Myocyte (in vitro differentiated cells): ENCODE results near the gene PTH2R. TPM values are rescaled to one million over a fixed set of nuclear protein-coding genes. Genes with fewer than 3 reads are reported as not detected.
"Not testable (repeated sequence)": the region's sequence is repeated elsewhere in the genome, so short reads cannot be mapped to it uniquely, and the experiment has no call there.

Source experiments
- DNase-seq: peaks from one replicate; pipeline ENCODE4 v3.0.0-alpha.2; 2012; ENCODE audit warnings: low read depth
- polyA plus RNA-seq: library from polyadenylated mRNA; unstranded; fragments of >200 nt; gene quantifications from one replicate; pipeline ENCODE4 v1.2.1, GENCODE V29; 2012; ENCODE audit warnings: missing spikeins
- total RNA-seq: library from RNA; depleted of rRNA; stranded (reverse); fragments of >200 nt; gene quantifications from 2 replicates; pipeline ENCODE4 v1.2.3, GENCODE V29; 2014

The PTH2R gene, protein sequence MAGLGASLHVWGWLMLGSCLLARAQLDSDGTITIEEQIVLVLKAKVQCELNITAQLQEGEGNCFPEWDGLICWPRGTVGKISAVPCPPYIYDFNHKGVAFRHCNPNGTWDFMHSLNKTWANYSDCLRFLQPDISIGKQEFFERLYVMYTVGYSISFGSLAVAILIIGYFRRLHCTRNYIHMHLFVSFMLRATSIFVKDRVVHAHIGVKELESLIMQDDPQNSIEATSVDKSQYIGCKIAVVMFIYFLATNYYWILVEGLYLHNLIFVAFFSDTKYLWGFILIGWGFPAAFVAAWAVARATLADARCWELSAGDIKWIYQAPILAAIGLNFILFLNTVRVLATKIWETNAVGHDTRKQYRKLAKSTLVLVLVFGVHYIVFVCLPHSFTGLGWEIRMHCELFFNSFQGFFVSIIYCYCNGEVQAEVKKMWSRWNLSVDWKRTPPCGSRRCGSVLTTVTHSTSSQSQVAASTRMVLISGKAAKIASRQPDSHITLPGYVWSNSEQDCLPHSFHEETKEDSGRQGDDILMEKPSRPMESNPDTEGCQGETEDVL
- total RNA-seq: not detected in 2 replicates
- polyA plus RNA-seq: not detected

DNA sequence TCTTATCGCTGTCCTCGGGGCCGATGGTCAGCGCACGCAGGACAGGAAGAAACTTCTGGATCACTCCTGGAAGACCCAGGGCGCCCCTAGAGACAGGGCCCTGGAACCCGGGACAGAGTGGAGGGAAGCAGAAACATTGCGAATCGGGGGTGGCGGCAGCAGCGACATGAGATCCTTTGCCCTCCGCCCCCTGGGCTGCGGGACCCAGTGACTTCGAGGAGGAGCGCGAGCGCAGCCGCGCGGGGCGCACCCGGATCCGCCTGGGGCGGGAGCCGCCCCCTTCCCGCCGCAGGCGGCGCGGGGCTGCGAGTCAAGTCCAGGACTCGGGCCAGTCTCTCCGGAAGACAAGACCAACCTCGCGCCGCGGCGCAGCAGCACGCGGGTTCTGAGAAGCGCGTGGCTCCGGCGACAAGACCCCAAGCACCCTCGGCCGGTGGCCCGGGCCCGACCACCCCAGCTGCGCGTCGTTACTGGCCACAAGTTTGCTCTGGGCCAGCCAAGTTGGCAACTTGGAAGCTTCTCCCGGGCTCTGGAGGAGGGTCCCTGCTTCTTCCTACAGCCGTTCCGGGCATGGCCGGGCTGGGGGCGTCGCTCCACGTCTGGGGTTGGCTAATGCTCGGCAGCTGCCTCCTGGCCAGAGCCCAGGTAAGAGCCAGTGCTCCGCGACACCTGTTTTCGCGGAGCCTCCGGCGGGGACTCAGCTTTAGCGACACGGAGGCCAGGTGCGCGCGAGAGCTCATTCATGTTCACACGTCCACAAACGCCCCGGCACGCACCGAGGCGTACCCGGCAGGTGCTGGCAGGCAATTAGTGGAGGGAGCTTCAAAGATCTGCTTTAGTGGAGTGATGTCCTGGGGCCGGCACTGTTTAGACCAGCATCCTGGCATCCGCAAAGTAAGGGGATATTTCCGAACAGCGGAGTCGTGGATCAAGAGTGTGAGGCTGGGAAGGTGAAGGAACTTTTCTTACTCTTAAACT, at the start of gene PTH2R:
TSS of gene PTH2R (plus strand) at position 319 of the 978 bp plus-strand sequence. CDS start at position 571, 252 bp downstream.
- DNase-seq: no peak

DNA sequence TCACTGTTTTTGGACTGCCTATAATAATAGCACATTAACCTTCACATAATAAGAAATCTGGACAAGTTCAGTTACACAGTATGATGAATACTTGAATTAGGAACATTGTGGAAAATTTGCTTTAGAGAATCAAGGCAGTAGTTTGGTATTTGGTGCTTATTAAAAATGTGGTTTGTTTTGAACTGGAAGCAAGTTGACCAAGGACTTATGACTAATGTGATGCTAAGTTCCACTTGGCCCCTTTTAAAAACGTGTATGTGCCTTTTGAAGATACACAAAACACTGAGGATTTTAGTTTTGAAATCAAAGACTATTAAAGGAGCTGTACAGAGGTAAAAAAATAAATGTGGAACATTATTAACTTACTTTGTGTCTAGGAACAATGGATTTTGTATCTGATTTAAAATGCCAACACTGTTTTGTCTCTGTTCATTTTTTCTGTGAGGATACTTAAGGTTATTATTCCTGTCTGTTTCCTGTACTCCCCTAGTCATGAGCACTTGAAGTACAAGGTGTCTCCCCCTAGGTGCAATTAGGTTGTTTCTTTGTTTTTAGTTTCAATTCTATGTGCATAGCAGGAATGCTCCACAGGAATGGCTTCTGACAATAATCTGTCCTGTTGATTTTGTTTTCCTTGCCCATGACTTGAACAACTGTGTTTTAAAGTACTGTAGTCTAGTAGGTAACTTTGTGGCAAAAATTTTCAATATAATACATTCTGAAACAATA, 49.6 kb upstream of the PTH2R start:
- no peak for DNase-seq

DNA sequence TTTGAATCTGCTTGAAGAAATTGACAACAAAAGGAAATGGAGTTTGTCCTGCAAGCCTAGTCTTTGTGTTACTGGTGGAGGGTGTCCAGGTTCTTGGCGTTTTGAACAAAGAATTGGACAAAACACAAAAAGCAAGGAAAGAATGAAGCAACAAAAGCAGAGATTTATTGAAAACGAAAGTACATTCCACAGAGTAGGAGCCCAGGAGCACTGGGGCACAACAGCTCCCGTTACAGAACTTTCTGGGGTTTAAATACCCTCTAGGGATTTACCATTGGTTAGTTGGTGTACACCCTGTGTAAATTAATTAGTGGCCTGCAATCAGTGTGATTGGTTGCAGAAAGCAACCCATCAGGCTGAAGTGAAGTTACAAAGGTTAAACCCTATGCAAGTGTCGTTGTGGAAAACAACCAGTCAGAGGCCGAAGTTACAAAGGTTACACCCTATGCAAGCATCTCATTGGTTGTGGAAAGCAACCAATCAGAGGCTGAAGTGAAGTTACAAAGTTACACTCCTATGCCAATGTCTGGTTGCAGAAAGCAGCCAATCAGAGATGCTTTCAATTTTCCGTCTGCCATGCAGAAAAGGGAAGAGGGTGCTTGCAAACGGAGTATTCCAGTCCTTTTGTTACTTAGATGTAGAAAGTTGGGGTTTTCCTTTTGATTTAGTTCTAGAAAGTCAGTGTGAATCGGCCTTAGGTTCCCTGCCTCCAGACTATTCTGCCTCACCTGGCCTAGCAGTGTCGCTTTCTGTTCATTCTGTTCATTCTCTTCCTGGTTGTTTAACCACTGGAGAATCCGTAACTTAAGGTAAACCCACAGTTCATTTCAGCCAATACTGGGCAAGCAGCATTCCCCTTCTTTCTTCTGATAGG, 47.6 kb upstream of the PTH2R start:
- no peak for DNase-seq

DNA sequence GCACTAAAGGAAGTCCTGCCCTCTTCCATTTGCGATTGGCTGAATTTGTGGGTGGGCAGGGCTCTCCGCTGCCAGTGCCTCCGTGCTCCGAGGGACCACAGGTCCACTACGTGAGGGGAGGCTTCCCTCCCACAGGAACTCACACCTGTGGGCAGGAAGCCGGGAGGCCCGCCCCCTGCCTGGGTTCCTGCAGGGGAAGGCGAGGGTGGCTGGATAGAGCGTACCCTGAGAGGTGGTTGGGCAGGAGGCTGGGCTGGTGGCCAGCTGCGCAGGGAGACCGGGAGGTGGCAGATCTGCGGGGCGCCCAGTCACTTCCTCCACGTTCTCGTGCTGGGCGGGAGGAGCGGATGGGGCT, 47.0 kb upstream of the PTH2R start:
- DNase-seq: no peak

DNA sequence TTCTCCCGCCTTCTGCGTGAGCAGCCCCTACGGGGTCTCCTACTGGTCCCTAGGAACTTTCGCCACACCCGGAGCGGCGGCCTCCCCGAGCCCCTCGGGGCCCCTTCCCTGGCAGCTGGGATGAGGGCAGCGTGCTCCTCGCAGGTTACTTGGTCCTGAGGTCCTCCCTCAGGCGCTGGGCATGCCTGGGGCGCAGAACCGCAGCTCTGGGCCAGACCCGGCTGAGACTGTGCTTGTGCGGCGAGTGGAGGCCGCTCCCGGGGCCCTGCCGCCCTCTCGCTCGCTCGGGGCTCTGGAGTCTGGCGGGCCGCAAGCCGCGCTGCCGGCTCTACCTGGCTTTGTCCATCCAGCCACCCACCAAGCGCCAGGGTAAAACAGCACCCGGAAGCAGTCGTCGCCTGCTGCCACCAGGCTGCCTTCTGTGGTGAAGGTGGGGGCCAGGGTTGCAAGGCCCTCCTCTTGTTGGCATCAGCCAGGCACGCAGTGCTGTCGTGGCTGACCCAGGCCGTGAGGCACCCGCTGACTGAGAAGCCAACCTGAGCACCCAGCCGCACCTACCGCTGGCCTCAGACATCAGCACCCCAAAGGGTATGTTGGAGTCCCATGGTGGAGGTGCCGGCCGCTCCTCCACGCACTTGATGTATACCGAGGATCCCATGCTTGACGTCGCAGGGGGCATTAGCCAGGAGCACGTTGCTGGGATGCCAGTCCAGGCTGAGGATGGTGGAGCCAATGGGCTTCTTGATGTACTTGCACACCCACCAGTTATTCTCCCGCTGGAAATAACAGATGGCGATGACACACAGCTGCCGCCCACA, 46.1 kb upstream of the PTH2R start:
- no peak for DNase-seq

DNA sequence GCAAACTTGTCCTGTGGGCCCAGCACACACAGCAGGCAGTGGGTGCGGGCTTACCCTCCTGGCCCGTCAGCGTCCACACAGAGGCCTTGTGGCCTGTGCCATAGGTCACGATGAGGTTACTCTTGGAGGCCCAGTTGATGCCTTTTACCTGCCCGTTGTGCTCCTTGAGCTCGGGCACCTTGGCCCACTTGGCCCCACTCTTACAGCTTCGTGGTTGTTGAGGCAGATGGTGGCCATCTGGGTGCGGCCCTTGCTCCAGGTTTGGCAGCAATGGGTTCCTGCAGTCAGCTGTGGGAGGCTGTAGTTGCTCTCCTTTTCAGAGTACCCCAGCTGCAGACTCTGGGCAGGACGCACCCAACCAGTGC, 45.5 kb upstream of the PTH2R start:
- DNase-seq: no peak

DNA sequence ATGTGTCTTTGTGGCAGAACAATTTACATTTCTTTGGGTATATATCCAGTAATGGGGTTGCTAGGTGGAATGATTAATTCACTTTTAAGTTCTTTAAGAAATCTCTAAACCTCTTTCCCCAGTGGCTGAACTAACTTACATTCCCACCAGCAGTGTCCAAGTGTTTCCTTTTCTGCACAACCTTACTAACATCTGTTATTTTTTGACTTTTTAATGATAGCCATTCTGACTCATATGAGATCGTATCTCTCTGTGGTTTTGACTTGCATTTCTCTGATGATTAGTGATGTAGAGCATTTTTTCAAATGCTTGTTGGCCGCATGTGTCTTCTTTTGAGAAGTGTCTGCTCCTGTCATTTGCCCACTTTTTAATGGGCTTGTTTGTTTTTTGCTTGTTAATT, 43.1 kb upstream of the PTH2R start:
- DNase-seq: peak; percentile 70

DNA sequence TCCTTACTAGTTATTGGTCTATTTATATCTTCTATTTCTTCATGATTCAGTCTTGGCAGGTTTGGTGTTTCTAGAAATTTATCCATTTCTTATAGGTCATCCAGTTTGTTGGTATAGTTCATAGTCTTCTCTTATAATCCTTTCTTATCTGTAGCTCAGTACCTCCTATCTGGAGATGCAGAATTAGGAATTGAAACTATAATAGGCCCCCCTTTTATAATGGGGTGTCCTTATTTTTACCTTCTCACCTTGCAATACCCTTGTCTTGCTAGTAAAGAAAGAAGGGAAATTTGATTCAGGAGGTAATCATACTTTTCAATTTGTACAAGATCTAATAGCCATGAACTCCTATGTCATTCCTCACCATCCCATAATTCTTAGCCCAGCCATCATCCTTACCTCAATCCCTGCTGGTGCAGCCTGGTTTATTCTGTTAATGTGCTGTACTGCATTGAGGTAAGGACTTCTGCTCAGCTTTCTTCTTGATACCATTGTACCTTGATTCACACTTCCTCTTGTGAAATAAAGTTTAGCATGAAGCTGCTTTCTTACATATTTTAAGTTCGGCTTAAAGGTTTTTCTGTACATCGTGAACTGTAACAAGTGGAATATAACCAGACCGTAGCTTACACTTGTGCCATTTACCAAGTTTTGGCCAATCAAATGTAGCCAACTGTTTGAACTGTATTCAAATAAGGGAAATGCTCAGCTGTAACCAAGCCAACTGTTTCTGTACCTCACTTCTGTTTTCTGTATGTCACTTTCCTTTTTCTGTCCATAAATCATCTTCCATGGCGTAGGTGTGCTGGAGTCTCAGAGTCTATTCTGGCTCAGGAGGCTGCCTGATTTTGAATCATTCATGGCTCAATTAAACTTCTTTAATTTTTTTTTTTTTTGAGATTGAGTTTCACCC, 40.1 kb upstream of the PTH2R start:
- DNase-seq: no peak

DNA sequence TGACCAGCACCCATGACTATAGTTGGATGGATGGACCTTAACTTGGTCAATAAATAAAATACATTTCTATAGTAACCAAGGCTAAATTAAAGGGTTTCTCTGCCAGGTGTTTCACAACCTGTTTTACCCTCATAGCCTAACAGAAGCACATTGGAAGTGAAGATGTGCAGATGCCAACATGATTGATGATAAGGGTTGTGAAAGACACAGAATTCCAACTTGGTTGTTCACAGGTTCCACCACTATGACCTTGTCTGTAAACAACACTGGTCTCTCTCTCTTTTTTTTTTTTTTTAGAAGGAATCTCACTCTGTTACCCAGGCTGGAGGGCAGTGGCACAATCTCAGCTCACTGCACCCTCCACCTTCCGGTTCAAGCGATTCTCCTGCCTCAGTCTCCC, 37.5 kb upstream of the PTH2R start:
- DNase-seq: no peak

DNA sequence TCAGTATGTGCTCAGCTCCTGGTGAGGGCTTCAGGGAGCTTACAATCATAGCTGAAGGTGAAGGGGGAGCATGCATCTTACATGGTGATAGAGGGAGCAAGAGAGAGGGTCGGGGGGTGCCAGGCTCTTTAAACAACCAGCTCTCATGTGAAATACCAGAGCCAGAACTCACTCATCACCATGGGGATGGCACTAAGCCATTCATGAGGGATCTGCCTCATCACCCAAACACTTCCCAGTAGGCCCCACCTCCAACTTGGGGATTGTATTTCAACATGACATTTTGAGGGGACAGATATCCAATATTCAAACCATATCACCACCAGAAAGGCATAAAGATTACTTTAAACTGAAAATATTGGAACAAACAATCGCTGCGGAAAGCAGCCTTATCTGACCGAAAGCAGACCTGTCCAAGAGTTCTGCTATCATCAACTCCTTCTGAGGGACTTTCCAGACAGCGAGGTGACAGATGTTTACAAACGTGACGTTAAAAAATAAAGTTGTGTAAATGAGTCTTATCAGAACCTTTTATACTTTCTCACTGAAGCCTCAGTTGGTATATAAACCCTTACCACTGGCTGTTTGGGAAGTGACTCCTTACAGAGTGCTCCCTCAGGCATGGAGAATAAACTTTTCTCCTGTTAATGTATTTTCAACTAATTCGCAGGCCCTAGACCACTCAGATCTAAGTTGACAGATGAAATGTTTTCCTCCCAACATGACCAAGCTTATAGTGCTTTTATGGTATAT, 35.5 kb upstream of the PTH2R start:
- DNase-seq: no peak

DNA sequence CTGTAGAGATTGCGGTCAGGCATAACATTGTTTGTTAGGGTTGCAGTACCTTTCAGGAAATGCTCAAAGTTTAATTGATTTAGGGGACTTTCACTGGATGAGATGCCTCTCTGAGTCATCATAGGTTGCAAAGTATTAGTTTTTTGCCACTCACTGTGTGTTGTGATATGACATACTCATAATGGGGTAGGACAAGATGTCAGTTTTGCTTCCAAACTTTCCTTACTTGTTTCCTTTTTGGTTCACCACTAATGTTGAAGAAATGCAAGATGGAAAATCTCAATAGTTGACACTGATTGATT, 35.0 kb upstream of the PTH2R start:
- no peak for DNase-seq

DNA sequence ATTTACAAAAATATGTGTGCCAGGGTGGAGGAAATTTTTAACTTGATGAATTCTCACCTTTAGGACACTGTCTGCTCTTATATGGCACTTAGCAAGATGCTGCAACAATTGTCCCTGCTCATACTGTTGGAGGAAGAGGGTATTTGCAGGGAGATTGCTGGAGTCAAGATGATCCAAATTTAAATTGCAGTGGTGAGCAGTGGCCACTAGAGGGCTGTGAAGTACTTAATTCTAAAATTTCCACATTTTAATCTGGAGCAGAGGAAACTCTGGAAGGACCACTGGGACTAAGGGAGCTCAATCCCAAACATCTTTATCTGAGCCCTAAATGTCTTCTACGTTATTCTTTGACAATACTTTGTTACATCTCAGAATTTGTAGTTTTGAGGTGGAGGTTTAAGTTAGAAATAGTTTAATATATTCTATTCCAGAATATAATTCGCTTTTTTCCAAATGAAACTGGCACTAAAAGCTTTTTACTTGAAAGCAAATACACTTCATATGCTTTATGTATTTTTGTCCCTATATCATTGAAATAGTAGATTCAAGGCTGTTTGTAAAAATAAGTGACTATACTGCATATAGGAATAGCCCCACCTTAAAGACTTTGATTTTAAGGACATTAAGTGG, 33.0 kb upstream of the PTH2R start:
- peak; percentile 67 for DNase-seq

DNA sequence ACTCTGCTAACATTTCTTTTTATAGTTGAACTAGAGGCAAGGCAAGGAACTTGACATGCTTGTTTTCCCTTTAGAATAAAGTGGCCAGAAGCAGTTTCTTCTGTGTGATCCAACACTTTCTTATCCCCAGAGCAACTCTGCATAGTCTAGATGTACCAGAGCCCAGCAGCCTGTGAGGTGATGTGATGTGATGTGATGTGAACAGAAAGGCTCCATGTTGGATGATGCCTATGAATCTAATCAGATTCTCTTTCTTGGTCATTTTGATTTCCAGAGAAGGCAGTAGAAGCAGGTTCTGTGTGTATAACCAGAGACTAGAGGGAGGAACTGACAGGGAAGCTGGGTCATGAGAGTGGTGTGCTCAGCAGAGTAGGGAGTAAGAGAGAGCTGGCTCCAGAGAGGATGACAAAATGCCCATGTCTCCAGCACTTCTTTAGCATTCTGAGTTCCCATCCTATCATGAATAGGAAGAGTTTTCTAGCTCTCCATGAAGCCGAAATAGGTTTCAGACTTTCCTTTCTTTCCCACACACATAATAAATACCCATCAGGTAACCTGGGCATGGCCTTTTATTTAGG, 31.0 kb upstream of the PTH2R start:
- DNase-seq: no peak

DNA sequence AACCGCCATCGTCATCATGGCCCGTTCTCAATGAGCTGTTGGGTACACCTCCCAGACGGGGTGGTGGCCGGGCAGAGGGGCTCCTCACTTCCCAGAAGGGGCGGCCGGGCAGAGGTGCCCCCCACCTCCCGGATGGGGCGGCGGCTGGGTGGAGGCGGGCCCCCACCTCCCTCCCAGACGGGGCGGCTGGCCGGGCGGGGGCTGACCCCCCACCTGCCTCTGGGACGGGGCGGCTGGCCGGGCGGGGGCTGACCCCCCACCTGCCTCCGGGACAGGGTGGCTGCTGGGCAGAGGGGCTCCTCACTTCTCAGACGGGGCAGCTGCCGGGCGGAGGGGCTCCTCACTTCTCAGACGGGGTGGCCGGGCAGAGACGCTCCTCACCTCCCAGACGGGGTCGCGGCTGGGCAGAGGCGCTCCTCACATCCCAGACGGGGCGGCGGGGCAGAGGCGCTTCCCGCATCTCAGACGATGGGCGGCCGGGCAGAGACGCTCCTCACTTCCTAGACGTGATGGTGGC, 29.2 kb upstream of the PTH2R start:
- DNase-seq: not testable (repeated sequence)

DNA sequence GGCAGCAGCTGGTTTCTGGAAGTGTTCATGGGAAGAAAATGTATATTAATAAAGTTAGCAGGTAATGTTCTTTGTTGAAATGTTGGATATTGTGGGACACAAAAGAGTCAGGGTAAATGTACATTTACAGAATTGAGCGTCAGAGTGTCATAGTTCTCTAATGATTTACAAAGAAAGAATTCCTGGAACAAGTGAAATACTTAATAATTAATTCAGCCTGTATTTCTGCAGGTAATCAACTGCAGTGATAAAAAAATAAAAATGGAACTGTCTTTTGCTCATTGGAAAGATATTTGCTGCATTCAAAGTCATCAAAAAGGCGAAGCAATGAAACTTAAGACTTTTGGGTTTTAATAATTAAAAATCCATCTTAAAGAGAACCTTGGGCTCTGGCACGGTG, 27.4 kb upstream of the PTH2R start:
- no peak for DNase-seq

DNA sequence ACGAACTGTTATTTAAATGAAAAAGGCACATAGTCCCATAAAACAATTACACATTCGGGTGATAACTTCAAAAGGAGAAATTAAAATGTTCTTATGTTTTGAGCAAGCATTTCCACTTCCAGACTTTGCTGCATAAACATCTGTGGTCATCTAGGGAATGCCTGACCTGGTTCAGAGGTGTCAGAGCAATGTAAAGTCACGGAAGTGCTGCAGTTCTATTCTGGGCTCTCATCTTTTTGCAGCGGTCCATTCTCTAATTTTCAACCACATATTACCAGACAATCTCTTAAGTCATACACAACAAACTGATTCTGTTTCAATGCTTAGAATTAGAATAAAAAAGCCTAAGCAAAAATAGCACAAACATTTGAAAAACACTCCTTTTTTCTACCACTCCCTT, 22.0 kb upstream of the PTH2R start:
- DNase-seq: no peak

DNA sequence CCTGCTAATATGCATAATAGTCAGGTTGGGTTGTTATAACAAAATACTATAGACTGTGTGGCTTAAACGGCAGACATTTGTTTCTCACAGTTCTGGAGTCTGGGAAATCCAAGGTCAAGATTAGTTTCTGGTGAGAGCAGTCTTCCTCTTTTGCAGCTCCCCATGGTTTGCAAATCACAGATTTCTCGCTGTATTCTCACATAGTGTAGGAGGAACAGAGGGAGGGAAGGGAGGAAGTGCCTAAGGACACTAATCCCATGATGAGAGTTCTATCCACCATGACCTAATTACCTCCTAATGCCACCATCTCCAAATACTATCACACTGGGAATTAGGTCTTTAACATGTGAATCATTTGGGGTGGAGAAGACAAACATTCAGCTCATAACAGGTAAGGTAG, 20.1 kb upstream of the PTH2R start:
- no peak for DNase-seq
